GM21723 (cell line): ENCODE measurements around the gene C20orf144.

ENCODE experiments used
- ATAC-seq: cut with Tn5 transposase; IDR thresholded peaks from one replicate; pipeline ENCODE4 v1.9.1; 2021; ENCODE audit warnings: mild to moderate bottlenecking, moderate library complexity; ENCODE audit not compliant: unreplicated experiment

Gene C20orf144

DNA sequence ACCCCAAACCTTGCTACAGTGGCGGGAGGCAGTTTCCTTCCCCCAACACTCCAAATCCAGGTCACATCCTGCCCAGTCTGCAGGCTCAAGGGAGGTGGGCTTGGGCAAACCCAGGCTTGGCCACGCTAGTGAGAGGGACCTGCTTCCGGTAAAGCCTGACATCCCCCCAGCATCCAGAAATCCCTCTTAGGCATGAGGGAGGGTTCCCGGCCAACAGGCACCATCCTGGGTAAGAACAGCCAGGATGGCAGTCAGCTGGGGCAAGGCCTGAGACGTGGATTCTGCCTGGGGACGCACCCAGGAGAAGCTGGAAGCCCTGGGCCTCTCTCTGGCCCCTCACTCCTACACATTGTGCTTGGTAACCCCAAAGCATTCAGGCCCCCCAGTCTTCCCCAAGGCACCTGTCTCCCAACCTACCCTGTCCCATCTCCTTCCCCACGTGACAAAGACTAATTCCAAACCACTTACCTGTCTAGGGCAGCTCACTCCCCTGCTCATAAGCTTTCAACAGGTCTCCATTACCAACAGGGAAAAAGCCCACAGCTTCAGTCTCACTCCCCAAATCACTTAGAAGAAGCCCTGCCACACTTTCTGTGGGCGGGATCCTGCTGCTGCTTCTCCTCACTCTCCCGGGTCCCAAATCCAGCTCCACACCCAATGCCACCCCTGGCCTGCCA lies 2.1 kb downstream of the C20orf144 start:
- no peak for ATAC-seq

DNA sequence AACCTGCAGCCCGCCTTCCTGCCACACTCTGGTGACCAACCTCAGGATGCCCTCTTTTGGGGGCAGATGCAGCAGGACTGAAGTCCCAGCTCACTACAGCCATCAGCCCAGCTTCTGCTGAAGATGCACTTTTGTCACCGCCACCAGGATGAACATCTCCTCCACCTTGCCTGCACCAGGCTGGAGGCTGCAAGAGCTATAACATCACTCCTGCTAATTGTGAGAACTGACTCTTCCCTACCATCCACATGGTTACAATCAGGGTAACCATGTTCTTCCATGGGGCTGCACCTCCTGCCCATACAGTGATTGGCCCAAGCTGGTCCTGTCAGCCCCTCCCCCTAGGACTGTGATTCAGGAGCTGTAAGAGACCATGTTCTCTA lies 2.6 kb downstream of the C20orf144 start:
- ATAC-seq = no peak

DNA sequence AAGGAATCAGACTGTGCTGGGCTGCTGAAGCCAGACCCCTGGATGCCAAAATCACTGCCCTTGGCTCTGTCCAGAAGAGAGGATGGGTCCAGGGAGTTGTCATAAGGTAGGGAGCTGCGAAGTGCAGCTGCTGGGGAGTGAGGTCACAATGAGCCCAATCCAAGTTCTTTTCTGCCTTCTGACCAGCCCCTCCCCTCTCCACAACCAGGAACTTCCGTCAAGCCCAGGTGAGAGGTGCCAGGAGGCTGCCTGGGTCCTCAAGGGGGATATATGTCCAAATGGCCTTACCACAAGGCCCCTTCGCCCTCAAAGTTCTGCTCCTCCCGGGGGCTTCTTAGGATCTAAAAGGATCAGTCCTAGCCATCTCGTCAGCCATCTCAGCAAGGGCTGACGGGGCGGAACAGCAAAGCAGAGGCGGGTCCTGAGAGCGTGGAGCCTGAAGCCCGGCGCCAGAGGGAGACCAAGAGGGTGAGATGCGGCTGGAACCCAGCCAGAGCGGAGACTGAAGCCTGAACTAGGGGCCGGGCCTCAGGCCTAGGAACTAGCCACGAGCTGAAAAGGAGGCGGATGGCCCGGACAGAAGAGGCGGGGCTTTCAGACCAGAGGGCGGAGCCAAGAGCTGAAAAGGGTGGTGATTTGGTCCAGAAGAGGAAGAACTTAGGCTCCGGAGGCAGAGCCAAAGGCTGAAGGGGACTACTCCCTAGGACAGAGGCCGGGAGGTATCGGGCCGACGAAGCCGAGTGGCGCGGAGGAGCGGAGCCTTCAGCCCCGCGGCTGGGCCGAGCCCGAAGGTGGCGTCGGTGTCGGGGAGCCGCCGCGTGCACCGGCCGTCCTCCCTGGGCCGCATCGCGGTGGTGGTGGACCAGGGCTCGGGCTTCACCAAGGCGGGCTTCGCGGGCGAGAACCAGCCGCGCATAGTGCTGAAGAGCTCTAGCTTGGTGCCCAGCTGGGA lies 4.4 kb downstream of the C20orf144 start, which contains the start of gene ACTL10:
Gene ACTL10, plus strand, starts transcription at position 651 of the 952 bp plus-strand sequence. CDS start 555 bp downstream, outside the sequence.
- ATAC-seq = peak; percentile 64

DNA sequence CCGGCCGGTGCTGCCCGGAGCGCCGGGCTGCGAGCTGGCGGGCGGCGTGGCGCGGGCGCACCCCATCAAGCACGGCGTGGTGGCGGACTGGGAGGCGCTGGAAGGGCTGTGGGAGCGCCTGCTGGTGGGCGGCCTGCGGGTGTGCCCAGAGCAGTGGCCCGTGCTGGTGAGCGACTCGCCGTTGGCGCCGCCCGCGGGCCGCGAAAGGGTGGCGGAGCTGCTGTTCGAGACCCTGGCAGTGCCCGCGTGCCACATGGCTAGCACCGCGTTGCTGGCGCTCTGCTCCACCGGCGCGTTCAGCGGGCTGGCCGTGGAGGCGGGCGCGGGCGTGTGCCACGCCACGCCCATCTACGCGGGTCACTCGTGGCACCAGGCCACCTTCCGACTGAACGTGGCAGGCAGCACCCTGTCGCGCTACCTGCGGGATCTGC lies 5.1 kb downstream of the C20orf144 start:
- ATAC-seq = no peak

DNA sequence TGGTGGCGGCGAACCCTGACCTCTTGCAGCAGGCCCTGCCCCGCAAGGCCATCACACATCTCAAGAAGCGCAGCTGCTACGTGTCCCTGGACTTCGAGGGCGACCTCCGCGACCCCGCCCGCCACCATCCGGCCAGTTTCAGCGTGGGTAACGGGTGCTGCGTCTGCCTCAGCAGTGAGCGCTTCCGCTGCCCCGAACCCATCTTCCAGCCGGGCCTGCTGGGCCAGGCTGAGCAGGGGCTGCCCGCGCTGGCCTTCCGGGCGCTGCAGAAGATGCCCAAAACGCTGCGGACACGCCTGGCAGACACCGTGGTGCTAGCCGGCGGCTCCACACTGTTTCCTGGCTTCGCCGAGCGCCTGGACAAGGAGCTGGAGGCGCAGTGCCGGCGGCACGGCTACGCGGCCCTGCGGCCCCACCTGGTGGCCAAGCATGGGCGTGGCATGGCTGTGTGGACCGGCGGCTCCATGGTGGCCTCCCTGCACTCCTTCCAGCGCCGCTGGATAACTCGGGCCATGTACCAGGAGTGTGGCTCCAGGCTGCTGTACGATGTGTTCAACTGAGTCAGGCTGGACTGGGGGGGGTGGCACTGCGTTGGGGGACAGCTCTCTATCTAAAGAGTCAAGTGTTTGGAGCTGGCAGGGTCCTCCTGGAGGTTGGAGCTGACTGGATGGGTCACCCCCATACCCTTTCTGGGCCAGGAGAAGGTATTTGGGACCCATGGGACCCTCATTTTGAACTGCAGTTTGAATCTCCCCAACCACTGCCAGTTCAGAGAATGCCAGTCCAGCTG lies 5.7 kb downstream of the C20orf144 start:
- ATAC-seq = peak; percentile 38

DNA sequence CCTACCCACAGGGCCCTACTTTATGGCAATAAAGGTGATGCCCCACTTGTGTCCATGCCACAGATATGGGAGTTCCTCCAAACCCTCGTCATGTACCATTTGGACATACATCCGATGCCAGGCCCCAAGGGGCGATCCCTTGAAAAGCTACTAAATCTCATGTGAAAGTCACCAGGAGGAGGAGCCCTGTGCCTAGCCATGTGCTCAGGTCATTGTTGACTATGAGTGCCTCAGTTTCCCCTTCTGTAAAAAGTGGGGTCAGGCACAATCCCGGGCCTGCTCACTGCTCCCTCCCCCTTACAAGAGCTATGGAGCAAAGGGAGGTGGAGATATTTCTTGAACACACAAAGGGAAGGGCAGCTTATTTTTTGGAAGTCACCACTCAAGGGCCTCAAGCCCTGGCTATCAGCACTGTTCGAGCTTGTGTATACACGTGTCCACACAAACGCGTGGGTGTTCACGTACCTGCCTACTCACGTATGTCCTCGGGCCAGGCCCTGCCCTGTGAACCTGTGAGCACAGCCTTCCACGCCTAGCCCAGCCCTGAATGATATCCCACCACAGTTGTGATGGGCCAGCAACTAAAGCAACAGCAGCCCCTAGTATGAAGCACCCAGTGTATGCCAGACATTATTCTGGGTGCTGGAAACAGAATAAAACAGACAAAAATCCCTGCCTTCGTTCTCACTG lies 6.5 kb downstream of the C20orf144 start:
- no peak for ATAC-seq

DNA sequence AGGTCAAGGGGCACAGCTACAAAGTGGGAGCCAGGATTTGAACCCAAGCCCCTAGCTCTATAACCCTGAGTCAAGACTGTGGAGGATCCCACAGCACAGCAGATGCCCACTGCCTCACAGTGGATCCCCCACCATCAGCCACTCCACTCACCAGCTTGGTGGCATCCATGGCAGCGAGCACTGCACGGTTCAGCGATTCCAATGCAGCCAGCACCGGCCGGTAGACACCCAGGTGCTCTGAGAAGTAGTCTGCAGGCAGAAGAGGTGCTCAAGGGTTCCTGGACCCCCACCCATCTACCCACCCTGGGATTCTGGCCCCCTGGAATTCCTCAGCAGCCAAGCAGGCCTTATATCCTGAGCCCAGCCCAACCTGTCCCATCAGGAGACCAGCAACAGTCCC lies 7.1 kb downstream of the C20orf144 start:
- ATAC-seq = no peak

DNA sequence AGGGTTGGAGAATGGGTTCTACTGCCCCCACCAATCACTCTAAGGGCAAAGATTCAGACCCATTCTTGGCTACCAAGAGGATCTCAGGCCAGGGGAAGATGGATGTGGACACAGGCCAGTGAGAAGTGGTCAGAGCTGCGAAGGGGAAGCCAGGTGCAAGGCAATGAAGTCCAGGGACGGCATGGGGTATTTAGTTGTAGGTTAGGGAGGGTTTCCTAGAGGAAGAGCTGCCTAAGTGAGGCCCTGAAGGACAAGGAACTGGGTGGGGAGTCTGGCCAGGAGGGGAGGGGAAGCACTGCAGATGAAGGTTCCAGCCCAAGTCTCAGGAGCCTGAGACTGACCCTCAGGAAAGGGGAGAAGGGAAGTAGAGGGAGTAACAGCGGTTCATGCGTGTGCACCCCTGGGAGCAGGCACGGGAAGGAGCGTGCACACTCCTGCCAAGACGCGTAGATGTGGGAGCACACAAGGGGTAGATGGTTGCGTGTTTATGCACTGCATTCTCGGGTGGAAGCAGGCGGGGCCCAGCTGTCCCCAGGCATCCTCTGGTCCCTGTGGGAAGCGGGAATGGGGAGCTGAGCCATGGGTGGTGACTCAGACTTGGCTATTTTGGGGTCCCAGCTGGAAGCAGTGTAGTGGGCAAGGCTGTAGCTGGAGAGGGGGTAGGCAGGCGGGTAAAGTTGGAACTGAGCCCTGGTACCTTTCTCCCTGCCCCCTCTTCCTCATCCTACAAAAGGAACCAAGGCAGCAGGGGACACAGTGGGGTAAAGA lies 7.9 kb downstream of the C20orf144 start:
- ATAC-seq = no peak

DNA sequence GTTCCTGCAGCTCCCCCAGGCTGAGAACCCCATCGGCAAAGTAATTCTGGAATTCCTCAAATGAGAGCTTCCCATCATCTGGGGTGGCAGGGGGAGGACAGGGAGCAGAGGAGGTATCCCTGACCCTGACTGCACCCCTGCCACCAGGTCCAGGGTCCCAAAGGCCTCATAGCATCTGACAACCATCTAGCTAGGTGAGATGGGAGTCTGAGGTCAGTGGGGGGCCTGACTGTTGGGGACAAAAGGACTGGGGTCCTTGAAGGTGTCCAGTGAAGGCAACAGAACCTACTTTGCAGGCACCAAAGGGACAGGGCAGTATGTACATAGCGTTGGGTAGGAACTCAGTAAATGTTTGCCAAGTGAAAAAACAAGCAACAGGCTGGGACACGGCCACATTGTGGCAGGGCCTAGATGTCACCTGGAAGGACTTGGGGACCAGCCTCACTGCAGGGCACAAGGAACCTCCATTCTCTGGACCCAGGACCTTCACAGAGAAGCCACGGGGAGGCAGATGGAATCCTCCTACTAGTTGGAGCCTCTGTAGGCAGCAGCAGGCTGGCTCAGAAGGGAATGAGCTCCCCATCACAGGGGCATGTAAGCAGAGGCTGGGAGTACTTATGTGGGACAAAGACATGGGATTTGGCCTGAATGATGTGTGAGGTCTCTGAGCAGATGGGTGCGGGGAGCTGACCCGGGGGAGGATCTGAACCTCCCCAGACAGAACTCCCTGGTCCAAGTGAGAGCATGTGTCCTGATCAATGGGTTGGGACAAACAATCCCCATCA lies 8.8 kb downstream of the C20orf144 start:
- ATAC-seq = no peak

DNA sequence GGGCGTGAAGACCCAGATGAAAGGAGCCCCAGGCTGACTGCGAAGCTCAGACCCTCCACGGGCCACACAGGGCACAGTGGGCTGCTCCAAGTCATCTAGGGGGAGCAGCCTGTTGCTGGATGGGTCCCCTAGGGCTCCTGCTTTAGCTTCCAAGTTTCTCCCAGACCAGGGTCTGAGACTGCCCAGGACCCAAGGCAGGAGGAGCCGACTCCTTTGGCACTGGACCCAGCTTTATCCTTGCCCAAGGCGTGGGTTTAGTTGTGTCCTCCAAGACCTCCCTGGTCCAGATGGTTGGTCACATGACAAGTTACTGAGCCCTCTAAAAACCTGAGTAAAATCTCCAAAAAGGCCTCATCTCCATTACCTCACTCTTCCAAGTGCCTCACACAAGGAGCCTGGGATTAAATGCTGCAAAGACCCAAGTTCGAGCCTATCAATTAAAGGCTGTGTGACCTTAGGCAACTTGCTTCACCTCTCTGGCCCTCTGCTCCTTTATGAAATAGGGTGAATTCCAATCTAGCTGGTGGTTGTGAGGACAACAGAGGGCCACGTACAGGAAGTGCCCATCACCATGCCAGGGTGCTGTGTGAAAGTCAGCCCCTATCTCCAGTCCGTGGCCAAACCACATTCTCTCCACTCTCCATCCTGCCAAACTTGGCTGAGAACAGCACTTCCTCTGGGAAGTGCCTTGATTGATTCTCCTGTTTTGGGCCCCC lies 9.6 kb downstream of the C20orf144 start:
- ATAC-seq = no peak

DNA sequence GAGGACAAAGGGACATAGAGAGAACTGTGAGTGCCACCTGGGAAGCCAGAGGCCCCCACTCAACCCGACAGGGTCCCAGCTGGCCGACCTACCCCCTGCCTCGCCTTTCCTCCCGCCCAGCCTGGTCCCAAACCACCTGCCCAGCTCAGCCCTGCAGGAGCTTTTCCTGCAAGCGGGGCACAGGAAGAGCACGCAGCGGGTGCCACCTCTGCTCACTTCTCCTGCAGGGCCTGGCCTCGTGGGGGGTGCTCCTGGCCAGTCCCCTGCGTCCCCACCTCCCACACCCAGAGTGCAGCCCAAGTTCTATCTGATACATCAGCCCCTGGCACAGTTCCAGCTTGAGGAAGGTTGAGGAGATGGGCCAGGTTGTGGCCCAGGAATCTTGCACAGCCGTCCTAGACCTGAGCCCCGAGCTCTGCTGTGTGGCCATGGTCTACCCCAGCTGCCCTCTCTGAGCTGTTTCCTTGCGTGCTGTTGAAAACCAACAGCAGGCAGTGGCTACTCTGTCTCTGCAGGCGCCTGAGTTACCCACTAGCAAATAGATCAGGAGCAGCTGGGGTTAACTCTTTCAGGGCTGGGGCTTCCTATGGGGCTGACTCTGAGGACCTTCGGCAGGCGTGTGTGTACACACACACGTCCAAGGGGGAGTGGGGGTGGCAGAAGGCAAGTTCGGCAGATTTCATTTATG lies 10.4 kb downstream of the C20orf144 start:
- no peak for ATAC-seq

DNA sequence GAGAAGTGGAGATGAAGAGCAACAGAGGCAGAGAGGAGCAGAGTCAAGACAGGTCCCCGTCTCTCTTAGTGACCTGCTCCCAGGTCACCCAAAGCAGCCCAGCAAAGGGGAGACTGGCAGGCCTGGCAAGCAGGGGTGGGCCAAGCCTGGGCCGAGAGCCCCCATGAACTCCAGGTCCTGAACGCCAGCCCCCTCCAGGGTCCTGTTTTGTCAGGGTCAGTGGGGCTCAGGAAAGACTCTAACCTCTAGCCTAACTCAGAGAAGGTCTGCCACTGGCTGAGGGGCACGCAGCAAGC lies 10.9 kb downstream of the C20orf144 start:
- no peak for ATAC-seq

DNA sequence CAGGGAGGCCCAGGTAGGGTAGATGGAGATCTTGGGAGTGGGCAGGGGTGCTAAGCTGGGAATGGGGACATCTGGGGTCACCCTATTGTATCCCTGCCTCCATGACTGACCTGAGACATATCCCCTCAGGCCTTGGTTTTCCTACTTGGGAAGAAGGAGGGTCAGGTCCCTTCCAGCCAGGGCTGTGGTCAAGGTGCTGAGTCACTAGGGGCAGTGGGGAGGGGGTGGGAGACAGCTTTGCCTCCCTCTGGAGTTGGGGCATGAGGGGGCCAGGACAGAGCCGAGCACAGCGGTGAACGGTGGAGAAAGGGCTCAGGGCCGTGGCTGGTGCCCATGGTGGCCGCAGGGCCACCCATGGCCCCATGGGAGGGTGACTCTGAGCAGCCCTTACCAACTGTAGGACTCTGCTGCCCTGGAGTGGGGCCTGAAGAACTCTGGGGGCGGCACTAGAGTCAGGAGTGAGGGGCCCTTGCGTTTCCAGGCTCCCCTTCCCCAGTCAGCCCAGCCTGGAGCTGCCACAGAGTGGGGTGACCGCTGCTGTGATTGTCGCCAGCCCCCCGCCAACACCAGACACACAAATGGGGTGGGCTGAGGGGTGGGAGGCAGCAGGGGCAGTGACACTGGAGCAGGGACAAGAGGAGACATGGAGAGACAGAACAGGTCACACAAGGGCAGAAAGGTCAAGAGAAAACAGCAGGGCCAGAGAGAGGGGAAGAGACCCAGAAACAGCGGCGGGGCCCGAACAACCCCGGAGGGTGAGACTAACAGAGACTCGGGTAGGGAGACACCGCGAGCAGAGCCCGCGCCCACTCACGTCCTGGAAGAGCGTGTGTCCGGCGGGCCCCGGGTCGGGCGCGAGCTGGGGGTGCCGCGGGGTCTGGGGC lies 11.5 kb downstream of the C20orf144 start:
- no peak for ATAC-seq

DNA sequence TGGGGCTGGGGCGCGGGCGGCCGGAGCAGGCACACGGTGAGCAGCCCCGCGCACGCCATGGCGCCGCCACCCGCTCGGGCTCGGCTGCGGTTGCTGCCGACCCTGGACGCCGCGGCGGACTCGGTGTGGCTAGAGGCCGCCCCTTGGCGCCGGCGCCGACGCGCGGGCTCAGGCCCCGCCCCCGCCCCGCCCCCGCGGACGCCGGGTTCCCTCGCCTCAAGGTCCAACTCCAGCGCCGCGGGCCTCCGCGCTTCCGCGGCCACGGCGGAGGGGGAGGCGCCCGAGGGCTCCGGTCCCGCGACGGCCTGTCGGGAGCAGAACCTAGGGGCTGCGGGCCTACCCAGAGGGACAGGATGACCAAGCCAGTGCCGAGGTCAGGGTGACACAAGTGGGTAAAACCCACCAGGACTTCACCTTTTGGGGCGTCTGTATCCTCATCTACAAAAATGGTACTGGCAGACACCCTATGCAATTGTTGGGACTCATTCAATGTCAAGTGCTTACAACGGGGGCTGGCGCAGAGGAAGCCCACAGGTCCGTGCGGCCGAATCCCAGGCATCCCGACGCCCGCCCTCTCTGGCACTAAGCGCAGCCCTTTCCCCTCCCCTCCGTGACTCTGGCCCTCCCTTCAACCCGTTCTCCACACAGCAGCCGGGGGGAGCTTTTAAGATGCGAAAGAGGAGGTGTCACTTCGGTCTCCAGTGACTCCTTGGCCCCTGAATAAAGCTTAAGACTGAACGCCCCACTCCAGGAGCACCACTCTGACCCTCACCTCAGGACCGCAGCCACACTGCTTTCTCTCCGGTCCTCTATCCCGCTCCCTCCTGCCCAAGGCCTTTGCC lies 12.4 kb downstream of the C20orf144 start, which contains the start of gene NECAB3:
Gene NECAB3, minus strand, starts transcription at position 135 of the 842 bp plus-strand sequence. Its CDS starts 76 bp downstream, at position 59.
- peak; percentile 65 for ATAC-seq

DNA sequence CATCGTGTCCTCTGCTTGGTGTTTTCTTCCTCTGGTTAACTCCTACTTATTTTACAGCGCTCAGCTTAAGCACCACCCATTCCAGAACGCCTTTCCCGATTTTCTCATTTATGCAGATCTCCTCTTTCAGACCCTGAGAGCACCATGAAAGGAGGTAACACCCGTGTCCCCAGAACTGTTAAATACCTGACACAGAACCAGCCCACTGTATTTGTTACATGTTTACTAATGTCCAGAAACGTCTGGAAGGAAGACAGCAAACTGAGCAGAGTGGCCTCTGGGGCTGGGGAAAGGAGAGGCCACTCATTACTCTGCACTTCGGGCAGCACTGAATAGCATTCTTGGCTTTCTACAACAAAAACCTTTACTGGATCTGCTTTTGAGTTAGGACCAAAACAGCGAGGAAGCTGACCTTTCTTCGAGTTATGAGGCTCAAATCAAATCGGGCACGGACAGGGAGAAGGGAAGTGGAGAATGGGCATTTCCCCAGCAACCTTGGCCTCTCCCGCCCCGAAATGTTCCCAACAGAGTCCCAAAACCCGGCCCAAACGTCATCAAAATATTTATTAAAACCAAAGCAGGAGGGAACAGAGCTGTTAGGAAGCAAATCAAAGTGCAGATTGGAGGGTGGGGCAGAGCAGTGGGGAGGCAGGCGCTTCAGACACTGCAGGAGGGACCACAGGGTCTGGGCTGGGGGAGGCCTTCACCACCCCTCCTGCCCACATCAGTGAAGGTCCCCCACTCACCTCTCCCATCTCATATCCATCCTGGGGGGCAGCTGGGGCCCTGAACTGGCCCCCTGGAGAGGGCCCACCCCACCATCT lies 13.2 kb downstream of the C20orf144 start:
- no peak for ATAC-seq
